NCI-H774 (cell line): Measurements from ENCODE around the gene GABRG2.

Experiments used
- DNase-seq: peaks from one replicate; lab custom pipeline; 2025; lab: John Stamatoyannopoulos, UW

Gene GABRG2

DNA sequence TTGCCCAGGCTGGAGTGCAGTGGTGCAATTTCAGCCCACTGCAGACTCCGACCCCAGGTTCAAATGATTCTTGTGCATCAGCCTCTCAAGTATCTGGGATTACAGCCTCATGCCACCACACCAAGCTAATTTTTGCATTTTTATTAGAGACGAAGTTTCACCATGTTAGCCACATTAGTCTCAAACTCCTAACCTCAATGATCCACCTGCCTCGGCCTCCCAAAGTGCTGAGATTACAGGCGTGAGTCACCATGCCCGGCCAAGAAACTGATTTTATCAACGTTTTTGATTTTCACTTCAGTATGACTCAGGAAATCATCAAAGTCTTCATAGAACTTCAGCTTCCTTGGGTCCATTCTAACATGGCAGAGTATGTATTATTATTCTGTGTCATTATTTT lies 125.4 kb downstream of the GABRG2 start:
- no peak for DNase-seq

DNA sequence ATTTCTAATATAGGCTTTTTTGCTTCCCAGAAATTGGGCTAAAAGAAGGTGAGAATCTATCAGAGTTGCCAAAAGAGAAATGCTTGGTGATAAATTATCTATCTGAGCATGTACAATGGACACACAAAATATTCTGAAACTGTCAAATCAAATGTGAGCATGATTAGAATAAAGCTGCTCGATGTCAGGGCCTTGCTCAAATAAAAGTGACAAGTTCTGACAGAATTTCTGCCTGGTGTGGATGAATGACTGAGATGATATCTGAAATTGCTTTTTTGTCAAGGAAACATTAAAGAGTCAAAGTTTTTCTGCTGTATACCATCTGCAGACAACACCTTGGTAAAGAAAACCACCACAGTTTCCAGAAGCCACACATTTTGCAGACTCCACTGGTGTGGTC lies 128.8 kb downstream of the GABRG2 start:
- DNase-seq: no peak

DNA sequence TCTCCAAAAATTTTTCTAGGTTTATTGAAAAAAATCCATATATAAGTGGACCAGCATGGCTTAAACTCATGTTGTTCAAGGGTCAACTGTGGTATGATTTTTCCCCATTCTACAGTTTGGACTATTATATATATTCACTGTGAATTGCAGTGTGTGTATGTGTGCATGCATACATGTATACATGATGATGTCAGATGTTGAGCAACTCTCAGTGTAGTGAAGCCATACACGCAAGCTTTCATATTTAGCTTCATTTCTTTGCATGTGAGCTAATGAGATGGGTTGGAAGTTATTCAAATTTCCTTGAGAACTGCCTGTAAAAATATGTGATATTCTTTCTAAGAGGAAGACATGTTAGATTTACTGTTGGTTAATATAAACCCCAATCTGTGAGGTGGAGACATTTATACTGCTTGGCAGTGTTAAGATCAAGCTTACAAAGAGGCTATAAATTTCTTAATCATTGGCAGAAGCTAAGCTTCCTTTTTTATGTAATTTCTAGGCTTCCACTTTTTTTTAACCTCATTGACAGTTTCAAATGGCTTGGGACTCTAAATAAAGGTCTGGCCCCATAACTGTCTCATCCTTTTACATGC lies 134.8 kb downstream of the GABRG2 start:
- no peak for DNase-seq
